HG03045 (cell line): Measurements from ENCODE around the gene BCL2A1.
"Not testable (repeated sequence)": the region's sequence is repeated elsewhere in the genome, so short reads cannot be mapped to it uniquely, and the experiment has no call there.

Experiments used
- ATAC-seq: cut with Tn5 transposase; IDR thresholded peaks from one replicate; pipeline ENCODE4 v1.9.1; 2021; ENCODE audit warnings: mild to moderate bottlenecking, moderate library complexity; ENCODE audit not compliant: unreplicated experiment

BCL2A1 gene

GRCh38 chr15:79926116-79926515 lies 44.9 kb downstream of the BCL2A1 start:
- not testable (repeated sequence) for ATAC-seq

- no peak for ATAC-seq
These were observed 46.6 kb downstream of the BCL2A1 start for GRCh38 chr15:79924379-79924778.

GRCh38 chr15:79923515-79924169 lies 47.4 kb downstream of the BCL2A1 start:
- peak; percentile 96 for ATAC-seq

- peak; percentile 43 for ATAC-seq
These were observed 47.9 kb downstream of the BCL2A1 start for GRCh38 chr15:79923079-79923514.

- ATAC-seq: no peak
These were observed 48.4 kb downstream of the BCL2A1 start for GRCh38 chr15:79922512-79923078.

GRCh38 chr15:79919749-79920511 lies 51.1 kb downstream of the BCL2A1 start:
- no peak for ATAC-seq

GRCh38 chr15:79919090-79919748 lies 51.8 kb downstream of the BCL2A1 start:
- ATAC-seq: no peak

GRCh38 chr15:79918278-79918677 lies 52.7 kb downstream of the BCL2A1 start:
- ATAC-seq: no peak

- no peak for ATAC-seq
These were observed 54.4 kb downstream of the BCL2A1 start for GRCh38 chr15:79916502-79917132.

GRCh38 chr15:79915776-79916501 lies 55.1 kb downstream of the BCL2A1 start:
- ATAC-seq: not testable (repeated sequence)

GRCh38 chr15:79914728-79915127 lies 56.3 kb downstream of the BCL2A1 start:
- ATAC-seq: no peak
